Vagina (tissue), 2 donors: Measurements from ENCODE around the gene THSD7B. TPM values are rescaled to one million over a fixed set of nuclear protein-coding genes. Genes with fewer than 3 reads are reported as not detected.

ENCODE experiments used
- DNase-seq, 2 donors: peaks; one replicate each; pipeline ENCODE4 v3.0.0-alpha.2; 2017; ENCODE audit errors: extremely low spot score in 2 of 2
- H3K27ac ChIP-seq: fragments of 200-600 bp; sonication (generic); one replicate; pipeline ENCODE4 v1.5.1; 2019
- H3K27me3 ChIP-seq: fragments of 200-600 bp; sonication (generic); one replicate; pipeline ENCODE4 v1.5.1; 2019
- H3K36me3 ChIP-seq, 2 donors: fragments of 200-600 bp; sonication (generic); one replicate each; pipeline ENCODE4 v1.5.1; 2017 to 2019
- H3K4me1 ChIP-seq: fragments of 200-600 bp; sonication (generic); one replicate; pipeline ENCODE4 v1.5.1; 2019
- H3K4me3 ChIP-seq, 2 donors: fragments of 200-600 bp; sonication (generic); 1 replicate in 1 of 2; 2 replicates in 1 of 2; pipeline ENCODE4 v1.5.1; 2016 to 2019
- H3K9me3 ChIP-seq: fragments of 200-600 bp; sonication (generic); one replicate; pipeline ENCODE4 v1.5.1; 2019
- CTCF ChIP-seq, 3 experiments: fragments of 450-650 bp in 2 of 3; fragments of 200-600 bp in 1 of 3; sonication (generic) in 1 of 3; IDR thresholded peaks; one replicate each; pipeline ENCODE4 v1.5.1; 2017 to 2019; ENCODE audit warnings: antibody characterized with exemption in 3 of 3, mild to moderate bottlenecking in 2 of 3, moderate library complexity in 2 of 3
- POLR2A ChIP-seq, 2 donors: fragments of 450-650 bp; IDR thresholded peaks; one replicate each; pipeline ENCODE4 v1.6.1; 2017; ENCODE audit warnings: antibody characterized with exemption in 2 of 2, mild to moderate bottlenecking in 2 of 2, moderate library complexity in 2 of 2
- POLR2AphosphoS5 ChIP-seq, 2 donors: sonication (generic); formaldehyde crosslinking; IDR thresholded peaks; one replicate each; pipeline ENCODE4 v1.9.0; 2017; ENCODE audit warnings: antibody characterized with exemption in 2 of 2, mild to moderate bottlenecking in 2 of 2, low read depth in 1 of 2; ENCODE audit not compliant: insufficient read depth in 1 of 2
- intact Hi-C: fragments of 100-400 bp; cut with DNase I; formaldehyde crosslinking; loops from one replicate; pipeline ENCODE4 v1.15.1; 2023
- total RNA-seq: library from RNA; depleted of rRNA; stranded (reverse); fragments of >200 nt; gene quantifications from one replicate; pipeline ENCODE4 v1.2.3, GENCODE V29; 2016

THSD7B gene
- total RNA-seq, 1 donor from 2014 or later = 0.49 TPM

GRCh38 chr2:137183206-137183898 lies 418.0 kb downstream of the THSD7B start:
- DNase-seq = no peak
- H3K27me3 ChIP-seq = no peaks in the 10 kb centered on the region
- intact Hi-C loops = no loop called here
- H3K36me3 ChIP-seq = no peaks in the 10 kb centered on the region
- no peaks in the 10 kb centered on the region for H3K4me1 ChIP-seq
- no peaks in the 10 kb centered on the region for H3K9me3 ChIP-seq
- TF ChIP-seq POLR2AphosphoS5 (IDR thresholded peaks at IDR 0.05; ENCODE audit: insufficient read depth in 1 of 2, low read depth in 1 of 2) (no peak), CTCF (IDR thresholded peaks at IDR 0.05) (no peak), POLR2A (IDR thresholded peaks at IDR 0.05) (no peak)
- H3K4me3 ChIP-seq = no peak overlapping the region
- no peak overlapping the region for H3K27ac ChIP-seq

DNA sequence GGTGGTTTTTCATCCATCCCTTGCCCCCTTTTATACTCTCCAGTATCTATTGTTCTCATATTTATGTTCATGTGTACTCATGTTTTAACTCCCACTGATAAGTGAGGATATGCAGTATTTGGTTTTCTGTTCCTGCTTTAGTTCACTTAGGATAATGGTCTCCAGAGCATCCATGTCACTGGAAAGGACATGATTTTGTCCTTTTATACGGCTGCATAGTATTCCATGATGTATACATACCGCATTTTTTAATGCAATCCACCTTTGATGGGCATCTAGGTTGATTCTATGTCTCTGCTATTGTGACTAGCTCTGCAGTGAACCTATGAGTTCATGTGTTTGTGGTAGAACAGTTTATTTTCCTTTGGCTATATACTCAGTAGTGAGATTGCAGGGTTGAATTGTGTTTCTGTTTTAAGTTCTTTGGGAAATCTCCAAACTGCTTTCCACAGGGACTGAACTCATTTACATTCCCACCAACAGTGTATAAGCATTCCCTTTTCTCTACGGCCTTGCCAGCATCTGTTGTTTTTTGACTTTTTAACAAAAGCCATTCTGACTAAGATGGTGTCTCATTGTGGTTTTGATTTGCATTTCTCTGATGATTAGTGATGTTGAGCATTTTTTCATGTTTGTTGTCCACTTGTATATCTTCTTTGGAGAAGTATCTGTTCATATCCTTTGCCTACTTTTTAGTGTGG lies 420.2 kb downstream of the THSD7B start:
- DNase-seq = no peak
- H3K9me3 ChIP-seq = no peaks in the 10 kb centered on the region
- H3K36me3 ChIP-seq = no peaks in the 10 kb centered on the region
- H3K27ac ChIP-seq = no peak overlapping the region
- H3K4me1 ChIP-seq = no peaks in the 10 kb centered on the region
- no peak overlapping the region for H3K4me3 ChIP-seq
- H3K27me3 ChIP-seq = no peaks in the 10 kb centered on the region
- intact Hi-C loops = no loop called here
- TF ChIP-seq POLR2AphosphoS5 (IDR thresholded peaks at IDR 0.05; ENCODE audit: insufficient read depth in 1 of 2, low read depth in 1 of 2) (no peak), POLR2A (IDR thresholded peaks at IDR 0.05) (no peak), CTCF (IDR thresholded peaks at IDR 0.05) (no peak)

DNA sequence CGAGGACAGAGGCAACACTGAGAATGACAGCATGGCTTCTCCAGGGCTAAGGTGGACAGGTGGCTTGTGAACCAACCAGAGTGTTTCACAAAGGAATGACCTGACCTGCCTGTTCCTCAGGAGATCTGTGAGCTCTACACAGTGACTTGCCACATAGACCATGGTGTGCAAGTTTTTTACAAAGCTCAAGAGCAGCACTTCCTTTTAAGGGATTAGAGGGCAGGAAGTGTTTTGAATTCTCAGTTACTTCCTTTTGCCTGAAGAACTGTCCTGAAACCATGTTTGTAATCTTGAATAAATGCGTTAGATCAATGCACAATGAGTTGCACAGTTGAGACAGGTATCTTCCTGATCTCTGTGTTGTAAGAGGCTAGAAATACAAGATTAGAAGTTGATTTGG lies 421.9 kb downstream of the THSD7B start:
- H3K27me3 ChIP-seq = no peaks in the 10 kb centered on the region
- no peak overlapping the region for H3K4me3 ChIP-seq
- H3K4me1 ChIP-seq = no peaks in the 10 kb centered on the region
- TF ChIP-seq POLR2A (IDR thresholded peaks at IDR 0.05) (no peak), CTCF (IDR thresholded peaks at IDR 0.05) (no peak), POLR2AphosphoS5 (IDR thresholded peaks at IDR 0.05; ENCODE audit: insufficient read depth in 1 of 2, low read depth in 1 of 2) (no peak)
- no peaks in the 10 kb centered on the region for H3K36me3 ChIP-seq
- no peak for DNase-seq
- H3K27ac ChIP-seq = no peak overlapping the region
- intact Hi-C loops = no loop called here
- no peaks in the 10 kb centered on the region for H3K9me3 ChIP-seq

DNA sequence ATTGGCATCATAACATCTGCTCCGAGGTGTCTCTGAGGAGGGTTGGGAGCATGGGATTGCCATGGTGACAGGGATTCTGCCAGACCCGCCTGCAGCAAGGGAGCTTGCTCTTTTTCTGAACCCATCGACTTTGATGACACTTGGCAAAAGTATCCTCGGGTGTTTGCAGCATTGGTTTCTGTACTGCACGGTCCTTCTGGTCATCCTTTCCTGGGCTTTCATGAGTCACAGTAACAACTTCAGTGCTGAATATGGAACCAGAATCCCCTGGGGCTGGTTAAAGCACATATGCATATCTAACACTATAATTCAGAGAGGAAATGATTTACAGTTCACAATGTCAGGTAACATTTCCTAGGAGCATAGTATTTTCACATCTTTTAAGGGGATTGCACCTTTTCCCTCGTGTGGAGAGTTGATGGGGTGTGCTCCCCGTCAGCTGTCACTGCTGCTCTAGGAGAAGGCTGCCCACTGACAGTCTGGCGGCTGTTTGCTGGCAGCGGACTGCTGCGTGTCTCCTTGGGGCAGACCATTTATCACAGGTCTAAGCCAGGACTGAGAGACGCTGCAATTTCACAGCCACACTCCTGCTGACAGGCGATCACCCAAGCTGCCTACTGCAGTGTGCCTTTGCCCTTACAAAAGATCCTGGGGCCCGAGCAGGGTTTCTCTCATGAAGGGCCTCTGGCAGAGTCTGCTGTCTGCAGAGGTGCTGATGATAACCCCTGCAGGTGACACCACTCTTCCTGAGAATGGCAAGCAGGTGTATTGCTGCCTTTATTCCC lies 425.3 kb downstream of the THSD7B start:
- no peak overlapping the region for H3K4me3 ChIP-seq
- H3K9me3 ChIP-seq = no peaks in the 10 kb centered on the region
- H3K27ac ChIP-seq = no peak overlapping the region
- H3K27me3 ChIP-seq = no peaks in the 10 kb centered on the region
- H3K4me1 ChIP-seq = no peaks in the 10 kb centered on the region
- intact Hi-C loops = no loop called here
- no peak for DNase-seq
- TF ChIP-seq POLR2AphosphoS5 (IDR thresholded peaks at IDR 0.05; ENCODE audit: insufficient read depth in 1 of 2, low read depth in 1 of 2) (no peak), CTCF (IDR thresholded peaks at IDR 0.05) (no peak), POLR2A (IDR thresholded peaks at IDR 0.05) (no peak)
- H3K36me3 ChIP-seq = no peaks in the 10 kb centered on the region
